B cell (primary cell): Measurements from ENCODE around the gene GPR18. TPM values are rescaled to one million over a fixed set of nuclear protein-coding genes. Genes with fewer than 3 reads are reported as not detected.

Experiments
- ATAC-seq: fragments of 200-7000 bp; cut with Tn5 transposase; one replicate; pipeline ENCODE4 v1.10.0; 2021; ENCODE audit warnings: low read depth, mild to moderate bottlenecking, moderate number of reproducible peaks, moderate library complexity
- CTCF ChIA-PET: fragments of 350-600 bp; sonication (Branson Sonifier 250); formaldehyde crosslinking; loops from one replicate; lab custom pipeline; 2021; ENCODE audit warnings: antibody characterized with exemption, inconsistent platforms; lab: Charles Lee
- POLR2A ChIA-PET: fragments of 350-600 bp; sonication (Branson Sonifier 250); formaldehyde crosslinking; loops from one replicate; lab custom pipeline; 2021; ENCODE audit warnings: antibody characterized with exemption; lab: Charles Lee
- DNase-seq: peaks from one replicate; pipeline ENCODE4 v3.0.0; 2013
- H2AFZ ChIP-seq: 2 replicates; pipeline ENCODE4 v1.6.1; 2012; ENCODE audit warnings: mild to moderate bottlenecking, low read depth, low read length; ENCODE audit not compliant: insufficient read depth, poor library complexity, severe bottlenecking
- H3K27ac ChIP-seq, 2 donors: 1 replicate in 1 of 2; 2 replicates in 1 of 2; pipeline ENCODE4 v1.5.1; 2012 to 2013; ENCODE audit warnings: low read length in 2 of 2, mild to moderate bottlenecking in 2 of 2, moderate library complexity in 1 of 2
- H3K27me3 ChIP-seq, 4 experiments: fragments of 200-600 bp in 1 of 4; sonication (generic) in 1 of 4; replicated peaks in 1 of 4; 1 replicate in 2 of 4; 2 replicates in 2 of 4; pipeline versions ENCODE4 v1.6.1 to v1.7.0; 2013 to 2016; ENCODE audit warnings: low read length in 3 of 4, mild to moderate bottlenecking in 2 of 4, mixed read lengths in 1 of 4, moderate library complexity in 1 of 4; ENCODE audit not compliant: insufficient read depth in 4 of 4, control insufficient read depth in 3 of 4; ENCODE audit errors: control extremely low read depth in 1 of 4
- H3K36me3 ChIP-seq, 2 experiments: replicated peaks in 1 of 2; 1 replicate in 1 of 2; 2 replicates in 1 of 2; pipeline versions ENCODE4 v1.6.1 to v1.7.1; 2013; ENCODE audit warnings: low read length in 1 of 2; ENCODE audit not compliant: insufficient read depth in 2 of 2, control insufficient read depth in 1 of 2; ENCODE audit errors: control extremely low read depth in 1 of 2, extremely low read depth in 1 of 2
- H3K4me1 ChIP-seq, 2 donors: fragments of 200-600 bp in 1 of 2; sonication (generic) in 1 of 2; 1 replicate in 1 of 2; 2 replicates in 1 of 2; pipeline versions ENCODE4 v1.5.1 to v1.6.1; 2013 to 2017; ENCODE audit warnings: low read length in 2 of 2; ENCODE audit not compliant: control insufficient read depth in 2 of 2, insufficient read depth in 2 of 2
- H3K4me2 ChIP-seq: replicated peaks from 2 replicates; pipeline ENCODE3; 2012; ENCODE audit warnings: mild to moderate bottlenecking, low read depth, low read length; ENCODE audit not compliant: poor library complexity, severe bottlenecking
- H3K4me3 ChIP-seq, 5 experiments: fragments of 200-600 bp in 1 of 5; sonication (generic) in 1 of 5; 1 replicate in 3 of 5; 2 replicates in 2 of 5; pipeline versions ENCODE4 v1.5.1 to v1.7.0; 2011 to 2016; ENCODE audit warnings: low read length in 4 of 5, mild to moderate bottlenecking in 4 of 5, low read depth in 2 of 5, control low read depth in 1 of 5, moderate library complexity in 1 of 5; ENCODE audit not compliant: insufficient read depth in 1 of 5; ENCODE audit errors: control extremely low read depth in 1 of 5, extremely low read depth in 1 of 5
- H3K79me2 ChIP-seq: fragments of 200-600 bp; sonication (generic); one replicate; pipeline ENCODE4 v1.6.0; 2016; ENCODE audit warnings: low read length; ENCODE audit not compliant: control insufficient read depth, insufficient read depth
- H3K9ac ChIP-seq: fragments of 200-600 bp; sonication (generic); 2 replicates; pipeline ENCODE4 v1.6.1; 2017; ENCODE audit warnings: mild to moderate bottlenecking, low read length, moderate library complexity
- H3K9me3 ChIP-seq, 3 donors: one replicate each; pipeline versions ENCODE4 v1.6.1 to v1.7.1; 2013; ENCODE audit warnings: low read length in 2 of 3; ENCODE audit not compliant: control insufficient read depth in 2 of 3, insufficient read depth in 1 of 3; ENCODE audit errors: control extremely low read depth in 1 of 3
- H4K20me1 ChIP-seq: 2 replicates; pipeline ENCODE4 v1.6.0; 2012; ENCODE audit warnings: mild to moderate bottlenecking, low read length; ENCODE audit not compliant: insufficient read depth, control insufficient read depth, poor library complexity, severe bottlenecking
- H3K27ac Mint-ChIP-seq: one replicate; pipeline ENCODE4 v1.8.0; 2021; ENCODE audit warnings: mixed read lengths
- H3K27me3 Mint-ChIP-seq: one replicate; pipeline ENCODE4 v1.8.0; 2021; ENCODE audit warnings: mixed read lengths
- H3K4me1 Mint-ChIP-seq: one replicate; pipeline ENCODE4 v1.8.0; 2021; ENCODE audit warnings: mixed read lengths
- H3K4me3 Mint-ChIP-seq: one replicate; pipeline ENCODE4 v1.8.0; 2021; ENCODE audit warnings: mixed read lengths
- H3K9me3 Mint-ChIP-seq: one replicate; pipeline ENCODE4 v1.8.0; 2022; ENCODE audit warnings: mixed read lengths; ENCODE audit not compliant: insufficient read depth
- EZH2 ChIP-seq: IDR thresholded peaks from 2 replicates; pipeline ENCODE4 v1.6.1; 2012; ENCODE audit warnings: borderline replicate concordance, low read depth, mild to moderate bottlenecking, moderate library complexity, low read length; ENCODE audit not compliant: insufficient read depth, poor library complexity, severe bottlenecking
- WGBS: methylation state at CpG from one replicate; pipeline ENCODE4 v1.1.5; 2013; ENCODE audit warnings: missing lambda C conversion rate; ENCODE audit not compliant: insufficient coverage; 5-methylcytosine and 5-hydroxymethylcytosine counted together
- intact Hi-C: fragments of 100-400 bp; cut with micrococcal nuclease; formaldehyde crosslinking; loops from one replicate; pipeline ENCODE4 v1.10.0; 2022
- polyA plus RNA-seq: library from polyadenylated mRNA; depleted of rRNA; stranded (reverse); fragments of >200 nt; gene quantifications from 2 replicates; pipeline ENCODE4 v1.2.3, GENCODE V29; 2012
- total RNA-seq, 2 donors: library from RNA; stranded (reverse); fragments of 120-200 nt in 1 of 2; gene quantifications; 1 replicate in 1 of 2; 2 replicates in 1 of 2; pipeline versions ENCODE4 v1.2.3 to v1.2.4, GENCODE V29; 2013 to 2022
- TF ChIP-seq, protein P1 (sequence below): fragments of 200-600 bp; IDR thresholded peaks from one replicate; pipeline ENCODE4 v1.8.0; 2022; ENCODE audit warnings: antibody characterized with exemption, mild to moderate bottlenecking

GPR18 gene
- total and polyA plus RNA-seq, 2 donors (not counting 1 experiment from before 2014, with no cell fraction given): 19.1 to 54.8 TPM

DNA sequence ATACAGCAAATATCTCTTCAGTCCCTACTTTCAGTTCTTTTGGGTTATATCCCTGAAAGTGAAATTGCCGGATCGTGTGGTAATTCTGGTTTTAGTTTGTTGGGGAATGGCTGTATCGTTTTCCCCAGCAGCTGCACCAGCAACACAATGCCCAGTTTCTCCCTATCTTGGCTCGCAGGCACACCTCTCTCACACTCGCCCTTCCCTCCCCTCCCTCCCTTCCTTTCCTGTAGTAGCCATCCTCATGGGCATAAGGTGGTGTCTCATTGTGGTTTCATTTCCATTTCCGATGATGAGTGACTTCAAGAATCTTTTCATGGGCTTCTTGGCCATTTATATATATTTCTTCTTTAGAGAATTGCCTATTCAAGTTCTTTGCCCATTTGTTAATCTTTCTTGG lies 8.6 kb upstream of the GPR18 start:
- CTCF ChIA-PET: interaction anchor here (0.9 to 17.1 kb wide), 31 partner anchors 8 to 594 kb away, joined by 3 to 661 read pairs (median 6); partner anchors contain the start of genes GPR18, GPR183, TM9SF2 and UBAC2
- DNase-seq (no peak), ATAC-seq (no peak)
- no peak for TF ChIP-seq EZH2
- TF ChIP-seq, protein P1, sequence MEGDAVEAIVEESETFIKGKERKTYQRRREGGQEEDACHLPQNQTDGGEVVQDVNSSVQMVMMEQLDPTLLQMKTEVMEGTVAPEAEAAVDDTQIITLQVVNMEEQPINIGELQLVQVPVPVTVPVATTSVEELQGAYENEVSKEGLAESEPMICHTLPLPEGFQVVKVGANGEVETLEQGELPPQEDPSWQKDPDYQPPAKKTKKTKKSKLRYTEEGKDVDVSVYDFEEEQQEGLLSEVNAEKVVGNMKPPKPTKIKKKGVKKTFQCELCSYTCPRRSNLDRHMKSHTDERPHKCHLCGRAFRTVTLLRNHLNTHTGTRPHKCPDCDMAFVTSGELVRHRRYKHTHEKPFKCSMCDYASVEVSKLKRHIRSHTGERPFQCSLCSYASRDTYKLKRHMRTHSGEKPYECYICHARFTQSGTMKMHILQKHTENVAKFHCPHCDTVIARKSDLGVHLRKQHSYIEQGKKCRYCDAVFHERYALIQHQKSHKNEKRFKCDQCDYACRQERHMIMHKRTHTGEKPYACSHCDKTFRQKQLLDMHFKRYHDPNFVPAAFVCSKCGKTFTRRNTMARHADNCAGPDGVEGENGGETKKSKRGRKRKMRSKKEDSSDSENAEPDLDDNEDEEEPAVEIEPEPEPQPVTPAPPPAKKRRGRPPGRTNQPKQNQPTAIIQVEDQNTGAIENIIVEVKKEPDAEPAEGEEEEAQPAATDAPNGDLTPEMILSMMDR: no peak
- Histone ChIP-seq H3K27me3 (no peaks in the 10 kb centered on the region), H3K4me2 (no peak overlapping the region), H3K4me3 (no peak overlapping the region), H2AFZ (no peak overlapping the region), H3K36me3 (peaks cover 0 to 16% of the 10 kb centered on the region in 2 experiments), H3K79me2 (peaks cover 73% of the 10 kb centered on the region), H4K20me1 (no peaks in the 10 kb centered on the region), H3K27ac (no peak overlapping the region), H3K9me3 (peaks cover 0 to 3% (median 0%) of the 10 kb centered on the region in 3 donors), H3K4me1 (peaks cover 62 to 64% of the 10 kb centered on the region in 2 donors), H3K9ac (no peak overlapping the region)
- intact Hi-C loops: loop anchor here (1.0 to 10.0 kb wide), 3 partner anchors 71 to 1248 kb away; no protein-coding TSS in a partner anchor
- Mint-ChIP-seq H3K9me3 (no peaks in the 10 kb centered on the region), H3K27ac (no peak overlapping the region), H3K27me3 (no peaks in the 10 kb centered on the region), H3K4me3 (no peak overlapping the region), H3K4me1 (peaks cover 64% of the 10 kb centered on the region)
- POLR2A ChIA-PET: interaction anchor here (1.3 kb wide), 1 partner anchor 66 kb away, joined by 9 read pairs; the partner anchor contains the start of gene UBAC2
- no CpG with 5 or more reads among the region's 6 CpGs for WGBS

DNA sequence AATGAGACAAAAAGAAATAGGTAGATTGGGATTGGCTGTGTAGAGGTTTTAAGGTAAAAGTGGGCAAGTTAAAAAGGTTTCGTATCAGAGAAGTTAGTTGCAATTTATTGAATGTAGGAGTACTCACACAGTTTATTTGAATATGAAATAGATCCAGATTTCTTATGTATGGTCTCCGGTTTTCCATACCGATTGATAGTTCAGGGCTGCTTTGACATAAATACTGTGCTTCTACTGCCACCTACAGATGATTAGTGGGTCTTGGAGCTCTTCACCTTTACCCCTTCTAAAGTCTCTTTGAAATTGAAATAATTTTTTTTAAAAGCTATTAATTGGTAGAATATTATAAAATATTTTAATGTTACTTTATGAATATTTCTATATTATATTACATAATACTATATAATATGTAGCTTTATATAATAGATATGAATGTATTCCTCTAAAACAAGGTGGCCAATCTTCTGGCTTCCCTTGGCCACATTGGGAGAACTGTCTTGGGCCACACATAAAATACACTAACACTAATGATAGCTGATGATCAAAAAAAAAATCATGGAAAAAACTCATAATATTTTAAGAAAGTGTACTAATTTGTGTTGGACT lies 7.7 kb upstream of the GPR18 start:
- H3K27me3 Mint-ChIP-seq: no peaks in the 10 kb centered on the region
- peaks cover 62 to 64% of the 10 kb centered on the region in 2 donors for H3K4me1 ChIP-seq
- POLR2A ChIA-PET: interaction anchor here (1.0 to 1.3 kb wide), 2 partner anchors 65 to 89 kb away, joined by 9 to 10 read pairs; partner anchors contain the start of gene UBAC2
- H3K9me3 ChIP-seq: no peaks in the 10 kb centered on the region
- H3K9ac ChIP-seq: no peak overlapping the region
- CTCF ChIA-PET: interaction anchor here (0.6 to 17.1 kb wide), 45 partner anchors 9 to 649 kb away, joined by 3 to 661 read pairs (median 5); partner anchors contain the start of genes GPR18, GPR183 and UBAC2
- 71% methylated on average over 1 of the region's 3 CpGs for WGBS
- H3K4me3 Mint-ChIP-seq: no peak overlapping the region
- H3K79me2 ChIP-seq: peaks cover 77% of the 10 kb centered on the region
- peak overlapping the region; percentile 37 for H3K27ac Mint-ChIP-seq
- H3K4me2 ChIP-seq: peak overlapping the region; percentile 48
- ATAC-seq (peak; percentile 48), DNase-seq (peak; percentile 76)
- intact Hi-C loops: loop anchor here (1.0 to 10.0 kb wide), 3 partner anchors 70 to 1249 kb away; no protein-coding TSS in a partner anchor
- peaks cover 0 to 16% of the 10 kb centered on the region in 2 experiments for H3K36me3 ChIP-seq
- no peak for TF ChIP-seq EZH2
- TF ChIP-seq, protein P1: peak; percentile 80
- H3K27ac ChIP-seq: peak overlapping the region in 1 of 2 donors; percentile 42
- peaks cover 64% of the 10 kb centered on the region for H3K4me1 Mint-ChIP-seq
- no peaks in the 10 kb centered on the region for H3K27me3 ChIP-seq
- H4K20me1 ChIP-seq: no peaks in the 10 kb centered on the region
- H3K4me3 ChIP-seq: no peak overlapping the region
- H2AFZ ChIP-seq: no peak overlapping the region
- no peaks in the 10 kb centered on the region for H3K9me3 Mint-ChIP-seq
